Stomach (tissue), 9 donors: ENCODE results near the gene AGAP1. TPM values are rescaled to one million over a fixed set of nuclear protein-coding genes. Genes with fewer than 3 reads are reported as not detected.

Experiments used
- DNase-seq, 2 donors: peaks; one replicate each; pipeline versions ENCODE4 v3.0.0 to v3.0.0-alpha.2; 2013 to 2019
- H3K27ac ChIP-seq, 5 donors: fragments of 200-600 bp in 4 of 5; sonication (generic) in 4 of 5; one replicate each; pipeline ENCODE4 v1.5.1; 2013 to 2019; ENCODE audit warnings: mild to moderate bottlenecking in 1 of 5, moderate library complexity in 1 of 5
- H3K27me3 ChIP-seq, 3 donors: fragments of 200-600 bp; sonication (generic); one replicate each; pipeline ENCODE4 v1.5.1; 2017 to 2019; ENCODE audit warnings: mixed run types in 1 of 3
- H3K36me3 ChIP-seq, 4 donors: fragments of 200-600 bp; sonication (generic); 1 replicate in 3 of 4; 2 replicates in 1 of 4; pipeline ENCODE4 v1.5.1; 2016 to 2019
- H3K4me1 ChIP-seq, 4 donors: fragments of 200-600 bp; sonication (generic); one replicate each; pipeline ENCODE4 v1.5.1; 2016 to 2019
- H3K4me3 ChIP-seq, 4 donors: fragments of 200-600 bp; sonication (generic) in 3 of 4; one replicate each; pipeline ENCODE4 v1.5.1; 2016 to 2019; ENCODE audit warnings: mild to moderate bottlenecking in 1 of 4
- H3K9me3 ChIP-seq, 4 donors: fragments of 200-600 bp; sonication (generic); one replicate each; pipeline ENCODE4 v1.5.1; 2016 to 2019
- CTCF ChIP-seq, 7 experiments: fragments of 450-650 bp in 4 of 7; fragments of 200-600 bp in 3 of 7; sonication (generic) in 3 of 7; IDR thresholded peaks; one replicate each; pipeline ENCODE4 v1.5.1; 2016 to 2019; ENCODE audit warnings: antibody characterized with exemption in 7 of 7, control low read depth in 2 of 7, mild to moderate bottlenecking in 1 of 7
- EP300 ChIP-seq: sonication (generic); formaldehyde crosslinking; IDR thresholded peaks from one replicate; pipeline ENCODE4 v1.6.1; 2017; ENCODE audit warnings: antibody characterized with exemption
- POLR2A ChIP-seq, 4 donors: fragments of 450-650 bp; IDR thresholded peaks; one replicate each; pipeline ENCODE4 v1.6.1; 2016; ENCODE audit warnings: antibody characterized with exemption in 4 of 4, control low read depth in 2 of 4, mild to moderate bottlenecking in 1 of 4, moderate library complexity in 1 of 4
- POLR2AphosphoS5 ChIP-seq, 3 donors: sonication (generic); formaldehyde crosslinking; IDR thresholded peaks; one replicate each; pipeline ENCODE4 v1.6.1; 2016; ENCODE audit warnings: antibody characterized with exemption in 3 of 3
- WGBS, 5 donors: extraction: QIAGEN DNeasy Blood & Tissue Kit in 3 of 5; methylation state at CpG; one replicate each; pipeline versions ENCODE4 v1.1.5 to v1.1.7; 2013 to 2018; 5-methylcytosine and 5-hydroxymethylcytosine counted together
- intact Hi-C: fragments of 100-400 bp; cut with DNase I; formaldehyde crosslinking; loops from one replicate; pipeline ENCODE4 v1.15.1; 2023; ENCODE audit warnings: low total_unique reads
- polyA plus RNA-seq, 3 donors: library from polyadenylated mRNA; stranded (reverse); fragments of 200-250 nt; gene quantifications; one replicate each; pipeline ENCODE4 v1.2.3, GENCODE V29; 2013
- total RNA-seq, 5 donors: library from RNA; depleted of rRNA; stranded (reverse); fragments of >200 nt; gene quantifications; one replicate each; pipeline versions ENCODE4 v1.1.0 to v1.2.3, GENCODE V29; 2014 to 2016
- donor health status: healthy with polysubstance abuse.
- donor health status: Bipolar disorder and iron deficiency.
- donor health status: healthy.

The AGAP1 gene
- total and polyA plus RNA-seq, 8 donors: 4.2 to 139 (median 35.0) TPM

- 93 to 97% (median 94%) methylated on average over 6 of the region's 6 CpGs for WGBS, 5 donors
Observed at GRCh38 chr2:235984552-235984951, 490.7 kb downstream of the AGAP1 start.

DNA sequence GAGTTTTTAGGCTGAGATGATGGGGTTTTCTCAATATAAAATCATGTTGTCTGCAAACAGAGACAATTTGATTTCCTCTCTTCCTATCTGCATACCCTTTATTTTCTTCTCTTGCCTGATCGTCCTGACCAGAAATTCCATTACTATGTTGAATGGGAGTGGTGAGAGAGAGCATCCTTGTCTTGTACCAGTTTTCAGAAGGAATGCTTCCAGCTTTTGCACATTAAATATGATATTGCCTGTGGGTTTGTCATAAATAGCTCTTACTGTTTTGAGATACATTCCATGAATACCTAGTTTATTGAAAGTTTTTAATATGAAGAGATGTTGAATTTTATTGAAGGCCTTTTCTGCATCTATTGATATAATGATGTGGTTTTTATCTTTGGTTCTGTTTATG is 492.5 kb downstream of the AGAP1 start:
- Histone ChIP-seq H3K36me3 (peaks cover 0 to 10% (median 5%) of the 10 kb centered on the region in 4 donors), H3K4me3 (no peak overlapping the region), H3K9me3 (no peaks in the 10 kb centered on the region), H3K27me3 (no peaks in the 10 kb centered on the region), H3K4me1 (no peaks in the 10 kb centered on the region), H3K27ac (no peak overlapping the region)
- TF ChIP-seq EP300 (no peak), CTCF (IDR thresholded peaks at IDR 0.05) (no peak), POLR2AphosphoS5 (IDR thresholded peaks at IDR 0.05) (no peak), POLR2A (IDR thresholded peaks at IDR 0.05) (no peak)
- 79 to 89% (median 80%) methylated on average over 1 of the region's 1 CpG for WGBS, 5 donors
- intact Hi-C loops: no loop called here
- no peak for DNase-seq

More at GRCh38 chr2:235984552-235984951, 490.7 kb downstream of the AGAP1 start:
- Histone ChIP-seq H3K9me3 (no peaks in the 10 kb centered on the region), H3K4me1 (no peaks in the 10 kb centered on the region), H3K4me3 (no peak overlapping the region), H3K36me3 (peaks cover 0 to 10% (median 5%) of the 10 kb centered on the region in 4 donors), H3K27me3 (no peaks in the 10 kb centered on the region), H3K27ac (no peak overlapping the region)
- intact Hi-C loops: no loop called here
- no peak for TF ChIP-seq EP300
- TF ChIP-seq CTCF (IDR thresholded peaks at IDR 0.05): no peak
- TF ChIP-seq POLR2AphosphoS5 (IDR thresholded peaks at IDR 0.05): no peak
- TF ChIP-seq POLR2A (IDR thresholded peaks at IDR 0.05): no peak
- DNase-seq: no peak

DNA sequence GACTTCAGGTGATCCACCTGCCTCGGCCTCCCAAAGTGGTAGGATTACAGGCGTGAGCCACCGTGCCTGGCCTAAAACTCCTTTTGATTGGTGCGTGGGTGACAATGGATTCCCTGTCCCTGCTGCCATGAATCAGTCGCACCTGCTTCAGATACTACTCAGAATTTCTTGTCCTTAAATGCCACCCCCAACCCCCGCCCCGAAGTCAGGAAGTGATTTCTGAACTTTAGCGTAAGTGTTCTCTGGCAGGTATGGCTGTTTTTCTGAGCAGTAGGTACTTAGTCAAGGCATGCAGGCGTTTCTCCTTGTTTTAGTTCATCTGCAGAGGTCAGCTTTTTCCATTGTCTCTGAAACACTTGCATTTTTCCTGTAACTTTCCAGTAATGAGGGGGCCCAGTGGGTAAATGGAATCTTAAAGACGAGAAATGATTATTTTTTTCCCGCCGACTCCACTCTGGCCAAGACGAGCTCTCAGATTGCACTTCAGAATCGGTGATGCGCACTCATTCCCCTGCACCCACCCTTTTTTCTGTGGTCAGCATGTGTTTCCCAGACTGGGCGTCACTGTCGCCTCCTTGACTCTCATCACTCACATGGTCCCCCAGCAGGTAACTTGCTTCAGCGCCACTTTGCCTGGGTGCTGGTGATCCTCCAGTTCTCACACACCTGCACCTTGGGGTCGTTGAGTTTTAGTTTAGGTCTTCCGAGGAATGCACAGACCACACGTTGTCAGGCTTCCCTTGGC is 494.6 kb downstream of the AGAP1 start:
- Histone ChIP-seq H3K36me3 (peaks cover 0 to 9% (median 8%) of the 10 kb centered on the region in 4 donors), H3K27me3 (no peaks in the 10 kb centered on the region), H3K9me3 (no peaks in the 10 kb centered on the region), H3K4me1 (no peaks in the 10 kb centered on the region), H3K27ac (no peak overlapping the region), H3K4me3 (no peak overlapping the region)
- no peak for DNase-seq
- TF ChIP-seq POLR2A (IDR thresholded peaks at IDR 0.05): no peak
- TF ChIP-seq POLR2AphosphoS5 (IDR thresholded peaks at IDR 0.05): no peak
- no peak for TF ChIP-seq EP300
- TF ChIP-seq CTCF (IDR thresholded peaks at IDR 0.05): no peak
- intact Hi-C loops: no loop called here
- WGBS, 5 donors: 91 to 96% (median 95%) methylated on average over 21 of the region's 21 CpGs

GRCh38 chr2:235989591-235989990 is 495.7 kb downstream of the AGAP1 start:
- no peak overlapping the region for H3K27ac ChIP-seq
- 88 to 97% (median 93%) methylated on average over 10 of the region's 10 CpGs for WGBS, 5 donors
- H3K9me3 ChIP-seq: no peaks in the 10 kb centered on the region
- no peak overlapping the region for H3K4me3 ChIP-seq
- intact Hi-C loops: no loop called here
- H3K4me1 ChIP-seq: no peaks in the 10 kb centered on the region
- H3K36me3 ChIP-seq: peaks cover 0 to 9% (median 9%) of the 10 kb centered on the region in 4 donors
- DNase-seq: no peak
- no peak for TF ChIP-seq POLR2AphosphoS5 (IDR thresholded peaks at IDR 0.05)
- TF ChIP-seq CTCF (IDR thresholded peaks at IDR 0.05): no peak
- no peak for TF ChIP-seq POLR2A (IDR thresholded peaks at IDR 0.05)
- no peak for TF ChIP-seq EP300
- H3K27me3 ChIP-seq: no peaks in the 10 kb centered on the region
